ENCODE data around the gene LIMA1. TPM values are rescaled to one million over a fixed set of nuclear protein-coding genes. Genes with fewer than 3 reads are reported as not detected.

Gene LIMA1
- total and polyA plus RNA-seq, 9 of the 15 experiments (the other 6 are each of a cell fraction or from before 2014, with no cell fraction given): 20.2 to 37.8 (median 27.3) TPM

DNA sequence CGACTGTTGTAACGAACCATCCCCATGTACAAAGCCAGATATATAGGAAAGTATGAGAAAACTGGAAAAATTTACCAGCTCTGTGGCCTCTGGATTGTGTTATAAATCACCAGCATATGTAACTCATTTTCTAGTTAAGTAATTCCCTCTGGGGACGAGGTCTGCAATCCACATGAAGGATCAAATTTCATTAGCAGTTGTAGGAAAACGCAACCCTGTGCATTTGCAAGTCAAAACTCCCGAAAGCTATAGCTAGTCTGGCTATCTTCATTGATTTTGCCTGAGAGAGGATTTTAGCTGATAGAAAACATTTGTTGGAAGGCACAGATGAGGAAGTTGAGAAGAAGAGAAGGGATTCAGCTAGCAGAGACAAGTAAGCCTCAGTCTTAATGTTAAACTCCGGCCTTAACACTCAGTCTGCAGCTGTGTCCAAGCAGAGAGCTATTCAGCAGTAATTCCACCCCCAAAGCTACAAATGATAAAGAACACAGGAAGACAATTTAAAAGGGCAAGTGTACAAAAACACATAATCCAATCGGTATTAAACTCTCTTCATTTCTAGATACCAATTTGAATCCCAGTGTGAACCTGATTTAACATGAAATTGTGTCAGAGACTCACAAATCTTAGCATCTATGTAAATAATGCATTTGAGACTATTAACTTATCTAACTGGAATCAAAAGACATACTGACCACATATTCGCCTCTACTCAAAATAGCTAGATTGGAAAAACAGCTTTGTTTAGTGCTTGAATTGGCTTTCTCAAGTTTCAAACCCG, 61.9 kb downstream of the LIMA1 start:
- DNase-seq (ENCODE audit: extremely low read depth in 1 of 4, low spot score in 3 of 4) (peak in 2 of 4 experiments; percentile 32 to 60), FAIRE-seq (peak; percentile 78), ATAC-seq (peak; percentile 78)
- H3K36me3 ChIP-seq (ENCODE audit: control insufficient read depth, insufficient read depth, low read length): peaks cover 5% of the 10 kb centered on the region; the same call in 1 of the 3 replicates
- H3K79me2 ChIP-seq (ENCODE audit: control insufficient read depth, insufficient read depth, low read length): peaks cover 31% of the 10 kb centered on the region
- peak overlapping the region; percentile 78 for H2AFZ ChIP-seq (ENCODE audit: low read depth, low read length)
- 0% methylated on average over 9 of the region's 9 CpGs for WGBS (ENCODE audit: insufficient coverage, low coverage, missing lambda C conversion rate)
- intact Hi-C loops (cut with micrococcal nuclease) (loop anchor here (2.0 kb wide), 1 partner anchor 63 kb away; no protein-coding TSS in a partner anchor), in situ Hi-C loops (cut with MboI) (no loop called here)
- peaks cover 7 to 16% of the 10 kb centered on the region in 2 experiments; a peak in 4 of 5 replicates for H3K4me1 ChIP-seq (replicated peaks in 1 of 2; ENCODE audit: control insufficient read depth in 2 of 2, insufficient read depth in 2 of 2, low read length in 2 of 2)
- H3K4me3 ChIP-seq: peak overlapping the region; percentile 48
- no peaks in the 10 kb centered on the region for H3K9me1 ChIP-seq (ENCODE audit: control insufficient read depth, insufficient read depth, low read length)
- H3K27ac ChIP-seq (ENCODE audit: extremely low read depth, low read depth, low read length): peak overlapping the region; percentile 82
- H3K9ac ChIP-seq (ENCODE audit: insufficient read depth in 1 of 2, low read depth in 2 of 2, low read length in 2 of 2): peak overlapping the region; percentile 73 to 80; a peak in 3 of 4 replicates
- H4K20me1 ChIP-seq (replicated peaks; ENCODE audit: control insufficient read depth, insufficient read depth, low read length): no peaks in the 10 kb centered on the region
- H3K4me2 ChIP-seq (ENCODE audit: insufficient read depth, low read length): peak overlapping the region; percentile 89
- no peaks in the 10 kb centered on the region for H3K27me3 ChIP-seq (ENCODE audit: control insufficient read depth in 2 of 2, insufficient read depth in 2 of 2, low read length in 2 of 2)
- no peaks in the 10 kb centered on the region for H3K9me3 ChIP-seq (replicated peaks; ENCODE audit: control insufficient read depth, insufficient read depth, low read depth, low read length)
- CTCF ChIA-PET (ENCODE audit: low intra/inter-chr PET ratio): interaction anchor here (0.7 to 0.9 kb wide), 2 partner anchors 18 to 150 kb away, joined by 3 to 4 read pairs; no protein-coding TSS in a partner anchor
- POLR2A ChIA-PET: interaction anchor here (0.5 to 3.1 kb wide), 9 partner anchors 9 to 1406 kb away, joined by 3 to 16 read pairs (median 4); partner anchors contain the start of genes COX14 and LIMA1
- BruUV-seq (replicated peaks): TSS peak; percentile 74
- TF ChIP-seq ATF7 (IDR thresholded peaks at IDR 0.05) (peak; percentile 3; the same call in 1 of the 2 replicates), LEF1 (IDR thresholded peaks at IDR 0.05) (0 out of 2 replicates have a peak, but pooled peaks have one; percentile 21), MED1 (CRISPR knock-in tag; IDR thresholded peaks at IDR 0.05; ENCODE audit: borderline replicate concordance) (no peak), TAF1 (IDR thresholded peaks at IDR 0.05; ENCODE audit: control insufficient read depth, extremely low read depth, insufficient read depth, low read length, severe bottlenecking) (peak; percentile 47), L3MBTL2 (IDR thresholded peaks at IDR 0.05) (0 out of 2 replicates have a peak, but pooled peaks have one; percentile 11), SUPT5H (IDR thresholded peaks at IDR 0.05) (peak; percentile 36), FOSL1 (tag; conservative IDR thresholded peaks at IDR 0.05) (no peak), KLF16 (IDR thresholded peaks at IDR 0.05) (no peak)
- TF ChIP-seq, protein P1, sequence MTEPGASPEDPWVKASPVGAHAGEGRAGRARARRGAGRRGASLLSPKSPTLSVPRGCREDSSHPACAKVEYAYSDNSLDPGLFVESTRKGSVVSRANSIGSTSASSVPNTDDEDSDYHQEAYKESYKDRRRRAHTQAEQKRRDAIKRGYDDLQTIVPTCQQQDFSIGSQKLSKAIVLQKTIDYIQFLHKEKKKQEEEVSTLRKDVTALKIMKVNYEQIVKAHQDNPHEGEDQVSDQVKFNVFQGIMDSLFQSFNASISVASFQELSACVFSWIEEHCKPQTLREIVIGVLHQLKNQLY (CRISPR knock-in tag; conservative IDR thresholded peaks at IDR 0.05): 0 out of 4 replicates have a peak, but pooled peaks of 1 of the 2 experiments have one; percentile 63
- TF ChIP-seq, protein P2, sequence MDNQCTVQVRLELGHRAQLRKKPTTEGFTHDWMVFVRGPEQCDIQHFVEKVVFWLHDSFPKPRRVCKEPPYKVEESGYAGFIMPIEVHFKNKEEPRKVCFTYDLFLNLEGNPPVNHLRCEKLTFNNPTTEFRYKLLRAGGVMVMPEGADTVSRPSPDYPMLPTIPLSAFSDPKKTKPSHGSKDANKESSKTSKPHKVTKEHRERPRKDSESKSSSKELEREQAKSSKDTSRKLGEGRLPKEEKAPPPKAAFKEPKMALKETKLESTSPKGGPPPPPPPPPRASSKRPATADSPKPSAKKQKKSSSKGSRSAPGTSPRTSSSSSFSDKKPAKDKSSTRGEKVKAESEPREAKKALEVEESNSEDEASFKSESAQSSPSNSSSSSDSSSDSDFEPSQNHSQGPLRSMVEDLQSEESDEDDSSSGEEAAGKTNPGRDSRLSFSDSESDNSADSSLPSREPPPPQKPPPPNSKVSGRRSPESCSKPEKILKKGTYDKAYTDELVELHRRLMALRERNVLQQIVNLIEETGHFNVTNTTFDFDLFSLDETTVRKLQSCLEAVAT (IDR thresholded peaks at IDR 0.05): peak; percentile 38 to 70; a peak in 2 of 4 replicates
- TF ChIP-seq, protein P3, sequence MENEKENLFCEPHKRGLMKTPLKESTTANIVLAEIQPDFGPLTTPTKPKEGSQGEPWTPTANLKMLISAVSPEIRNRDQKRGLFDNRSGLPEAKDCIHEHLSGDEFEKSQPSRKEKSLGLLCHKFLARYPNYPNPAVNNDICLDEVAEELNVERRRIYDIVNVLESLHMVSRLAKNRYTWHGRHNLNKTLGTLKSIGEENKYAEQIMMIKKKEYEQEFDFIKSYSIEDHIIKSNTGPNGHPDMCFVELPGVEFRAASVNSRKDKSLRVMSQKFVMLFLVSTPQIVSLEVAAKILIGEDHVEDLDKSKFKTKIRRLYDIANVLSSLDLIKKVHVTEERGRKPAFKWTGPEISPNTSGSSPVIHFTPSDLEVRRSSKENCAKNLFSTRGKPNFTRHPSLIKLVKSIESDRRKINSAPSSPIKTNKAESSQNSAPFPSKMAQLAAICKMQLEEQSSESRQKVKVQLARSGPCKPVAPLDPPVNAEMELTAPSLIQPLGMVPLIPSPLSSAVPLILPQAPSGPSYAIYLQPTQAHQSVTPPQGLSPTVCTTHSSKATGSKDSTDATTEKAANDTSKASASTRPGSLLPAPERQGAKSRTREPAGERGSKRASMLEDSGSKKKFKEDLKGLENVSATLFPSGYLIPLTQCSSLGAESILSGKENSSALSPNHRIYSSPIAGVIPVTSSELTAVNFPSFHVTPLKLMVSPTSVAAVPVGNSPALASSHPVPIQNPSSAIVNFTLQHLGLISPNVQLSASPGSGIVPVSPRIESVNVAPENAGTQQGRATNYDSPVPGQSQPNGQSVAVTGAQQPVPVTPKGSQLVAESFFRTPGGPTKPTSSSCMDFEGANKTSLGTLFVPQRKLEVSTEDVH (IDR thresholded peaks at IDR 0.05; ENCODE audit: low read depth, partially characterized antibody): peak; percentile 26
- TF ChIP-seq, protein P4, sequence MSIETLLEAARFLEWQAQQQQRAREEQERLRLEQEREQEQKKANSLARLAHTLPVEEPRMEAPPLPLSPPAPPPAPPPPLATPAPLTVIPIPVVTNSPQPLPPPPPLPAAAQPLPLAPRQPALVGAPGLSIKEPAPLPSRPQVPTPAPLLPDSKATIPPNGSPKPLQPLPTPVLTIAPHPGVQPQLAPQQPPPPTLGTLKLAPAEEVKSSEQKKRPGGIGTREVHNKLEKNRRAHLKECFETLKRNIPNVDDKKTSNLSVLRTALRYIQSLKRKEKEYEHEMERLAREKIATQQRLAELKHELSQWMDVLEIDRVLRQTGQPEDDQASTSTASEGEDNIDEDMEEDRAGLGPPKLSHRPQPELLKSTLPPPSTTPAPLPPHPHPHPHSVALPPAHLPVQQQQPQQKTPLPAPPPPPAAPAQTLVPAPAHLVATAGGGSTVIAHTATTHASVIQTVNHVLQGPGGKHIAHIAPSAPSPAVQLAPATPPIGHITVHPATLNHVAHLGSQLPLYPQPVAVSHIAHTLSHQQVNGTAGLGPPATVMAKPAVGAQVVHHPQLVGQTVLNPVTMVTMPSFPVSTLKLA (conservative IDR thresholded peaks at IDR 0.05): peak in 1 of 2 experiments; percentile 29; a peak in 1 of 4 replicates
